Measurements from ENCODE around the gene MAP3K21. TPM values are rescaled to one million over a fixed set of nuclear protein-coding genes. Genes with fewer than 3 reads are reported as not detected.

MAP3K21 gene
- total RNA-seq, 1 donor from 2014 or later: 5.4 TPM

- H3K36me3 ChIP-seq: no peaks in the 10 kb centered on the region
- no peak overlapping the region for H3K27ac ChIP-seq
- H4K20me1 ChIP-seq (ENCODE audit: low read depth): no peaks in the 10 kb centered on the region
- H3K4me2 ChIP-seq: no peak overlapping the region
- no peaks in the 10 kb centered on the region for H3K9me3 ChIP-seq (ENCODE audit: low read depth)
- H3K4me1 ChIP-seq: no peaks in the 10 kb centered on the region
- H3K27me3 ChIP-seq: no peaks in the 10 kb centered on the region
- H3K4me3 ChIP-seq: no peak overlapping the region
- H2AFZ ChIP-seq (replicated peaks): no peak overlapping the region
- Mint-ChIP-seq H3K36me3 (no peaks in the 10 kb centered on the region), H3K4me1 (no peaks in the 10 kb centered on the region), H3K9me3 (no peaks in the 10 kb centered on the region), H3K4me3 (no peak overlapping the region), H3K27me3 (ENCODE audit: insufficient read depth, low read depth) (peaks cover 2% of the 10 kb centered on the region), H3K27ac (no peak overlapping the region)
- H3K79me2 ChIP-seq (ENCODE audit: low read depth): no peaks in the 10 kb centered on the region
- DNase-seq (ENCODE audit: low spot score): no peak
- TF ChIP-seq, protein P1, sequence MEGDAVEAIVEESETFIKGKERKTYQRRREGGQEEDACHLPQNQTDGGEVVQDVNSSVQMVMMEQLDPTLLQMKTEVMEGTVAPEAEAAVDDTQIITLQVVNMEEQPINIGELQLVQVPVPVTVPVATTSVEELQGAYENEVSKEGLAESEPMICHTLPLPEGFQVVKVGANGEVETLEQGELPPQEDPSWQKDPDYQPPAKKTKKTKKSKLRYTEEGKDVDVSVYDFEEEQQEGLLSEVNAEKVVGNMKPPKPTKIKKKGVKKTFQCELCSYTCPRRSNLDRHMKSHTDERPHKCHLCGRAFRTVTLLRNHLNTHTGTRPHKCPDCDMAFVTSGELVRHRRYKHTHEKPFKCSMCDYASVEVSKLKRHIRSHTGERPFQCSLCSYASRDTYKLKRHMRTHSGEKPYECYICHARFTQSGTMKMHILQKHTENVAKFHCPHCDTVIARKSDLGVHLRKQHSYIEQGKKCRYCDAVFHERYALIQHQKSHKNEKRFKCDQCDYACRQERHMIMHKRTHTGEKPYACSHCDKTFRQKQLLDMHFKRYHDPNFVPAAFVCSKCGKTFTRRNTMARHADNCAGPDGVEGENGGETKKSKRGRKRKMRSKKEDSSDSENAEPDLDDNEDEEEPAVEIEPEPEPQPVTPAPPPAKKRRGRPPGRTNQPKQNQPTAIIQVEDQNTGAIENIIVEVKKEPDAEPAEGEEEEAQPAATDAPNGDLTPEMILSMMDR (IDR thresholded peaks at IDR 0.05): no peak
- TF ChIP-seq EZH2phosphoT487 (IDR thresholded peaks at IDR 0.05): no peak
- TF ChIP-seq EZH2 (IDR thresholded peaks at IDR 0.05): no peak
- no peak overlapping the region for H3K9ac ChIP-seq
- H3F3A ChIP-seq (ENCODE audit: low read depth): no peaks in the 10 kb centered on the region
Measured at GRCh38 chr1:233315718-233316301, 11.7 kb upstream of the MAP3K21 start.

DNA sequence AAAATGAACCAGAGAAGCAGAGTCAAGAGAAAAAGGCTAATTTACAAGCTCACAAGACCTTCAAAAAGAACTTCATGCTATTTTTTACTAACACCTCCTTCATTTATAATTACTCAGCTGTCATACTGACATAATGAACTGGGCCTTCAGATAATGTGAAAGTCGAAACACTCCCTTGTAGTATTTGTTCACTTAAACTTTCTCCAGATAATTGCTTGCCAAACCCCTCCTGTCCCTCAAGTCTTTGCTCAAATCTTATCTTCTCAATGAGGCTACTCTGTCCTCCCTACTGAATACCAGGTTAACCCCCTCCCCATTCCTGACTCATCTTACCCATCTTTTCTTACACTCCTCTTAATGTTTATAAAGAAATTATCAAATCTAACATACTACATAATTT, 11.1 kb upstream of the MAP3K21 start:
- Histone ChIP-seq H3K27ac (no peak overlapping the region), H3K36me3 (no peaks in the 10 kb centered on the region), H3K79me2 (ENCODE audit: low read depth) (no peaks in the 10 kb centered on the region), H3K27me3 (no peaks in the 10 kb centered on the region), H3K9me3 (ENCODE audit: low read depth) (no peaks in the 10 kb centered on the region), H3K4me1 (no peaks in the 10 kb centered on the region), H3K4me2 (no peak overlapping the region), H4K20me1 (ENCODE audit: low read depth) (no peaks in the 10 kb centered on the region), H3F3A (ENCODE audit: low read depth) (no peaks in the 10 kb centered on the region), H3K4me3 (no peak overlapping the region), H2AFZ (replicated peaks) (no peak overlapping the region), H3K9ac (no peak overlapping the region)
- Mint-ChIP-seq H3K4me3 (no peak overlapping the region), H3K9me3 (no peaks in the 10 kb centered on the region), H3K4me1 (no peaks in the 10 kb centered on the region), H3K36me3 (no peaks in the 10 kb centered on the region), H3K27me3 (ENCODE audit: insufficient read depth, low read depth) (peaks cover 2% of the 10 kb centered on the region), H3K27ac (no peak overlapping the region)
- no peak for DNase-seq (ENCODE audit: low spot score)
- TF ChIP-seq EZH2 (IDR thresholded peaks at IDR 0.05) (no peak), EZH2phosphoT487 (IDR thresholded peaks at IDR 0.05) (no peak)
- TF ChIP-seq, protein P1 (IDR thresholded peaks at IDR 0.05): no peak

- H2AFZ ChIP-seq (replicated peaks): no peak overlapping the region
- no peaks in the 10 kb centered on the region for H3K36me3 Mint-ChIP-seq
Measured at GRCh38 chr1:233319272-233319671, 8.3 kb upstream of the MAP3K21 start.

More at GRCh38 chr1:233319272-233319671, 8.3 kb upstream of the MAP3K21 start:
- no peak overlapping the region for H3K4me2 ChIP-seq
- Mint-ChIP-seq H3K9me3 (no peaks in the 10 kb centered on the region), H3K4me1 (no peaks in the 10 kb centered on the region), H3K4me3 (no peak overlapping the region), H3K27ac (no peak overlapping the region), H3K27me3 (ENCODE audit: insufficient read depth, low read depth) (peaks cover 2% of the 10 kb centered on the region)
- no peaks in the 10 kb centered on the region for H3K79me2 ChIP-seq (ENCODE audit: low read depth)
- H3K4me1 ChIP-seq: no peaks in the 10 kb centered on the region
- H3K4me3 ChIP-seq: no peak overlapping the region
- no peak for TF ChIP-seq EZH2 (IDR thresholded peaks at IDR 0.05)
- TF ChIP-seq, protein P1 (IDR thresholded peaks at IDR 0.05): no peak
- no peak for TF ChIP-seq EZH2phosphoT487 (IDR thresholded peaks at IDR 0.05)
- DNase-seq (ENCODE audit: low spot score): no peak
- no peak overlapping the region for H3K27ac ChIP-seq
- no peaks in the 10 kb centered on the region for H3K9me3 ChIP-seq (ENCODE audit: low read depth)
- no peaks in the 10 kb centered on the region for H3K36me3 ChIP-seq
- no peak overlapping the region for H3K9ac ChIP-seq
- no peaks in the 10 kb centered on the region for H4K20me1 ChIP-seq (ENCODE audit: low read depth)
- H3K27me3 ChIP-seq: peaks cover 4% of the 10 kb centered on the region
- H3F3A ChIP-seq (ENCODE audit: low read depth): no peaks in the 10 kb centered on the region
